HG02970 (cell line): ENCODE measurements around the gene ATOX1.
"Not testable (repeated sequence)": the region's sequence is repeated elsewhere in the genome, so short reads cannot be mapped to it uniquely, and the experiment has no call there.

ENCODE experiments used
- ATAC-seq: cut with Tn5 transposase; IDR thresholded peaks from one replicate; pipeline ENCODE4 v1.9.1; 2021; ENCODE audit warnings: mild to moderate bottlenecking, moderate library complexity, moderate number of reproducible peaks; ENCODE audit not compliant: unreplicated experiment, low FRiP score

ATOX1 gene

DNA sequence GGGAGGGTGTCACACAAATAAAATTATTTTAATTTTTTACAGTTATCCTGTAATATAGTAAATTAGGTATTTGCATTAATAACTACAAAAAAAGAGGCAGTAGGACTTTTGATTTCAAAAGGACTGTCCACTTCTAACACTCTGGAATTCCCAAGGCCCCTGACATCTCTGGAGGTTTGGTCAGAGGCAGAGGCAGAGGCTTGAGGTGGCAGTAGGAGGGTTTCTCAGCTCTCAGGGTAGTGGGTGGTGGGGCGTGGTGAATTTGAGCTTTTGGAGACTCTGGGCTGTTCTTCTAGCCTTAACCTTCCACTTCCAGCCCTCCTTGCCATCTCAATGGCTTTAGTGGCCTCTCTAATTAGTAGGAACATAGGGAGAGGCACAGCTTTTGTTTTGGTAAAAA lies 22.8 kb downstream of the ATOX1 start:
- no peak for ATAC-seq

DNA sequence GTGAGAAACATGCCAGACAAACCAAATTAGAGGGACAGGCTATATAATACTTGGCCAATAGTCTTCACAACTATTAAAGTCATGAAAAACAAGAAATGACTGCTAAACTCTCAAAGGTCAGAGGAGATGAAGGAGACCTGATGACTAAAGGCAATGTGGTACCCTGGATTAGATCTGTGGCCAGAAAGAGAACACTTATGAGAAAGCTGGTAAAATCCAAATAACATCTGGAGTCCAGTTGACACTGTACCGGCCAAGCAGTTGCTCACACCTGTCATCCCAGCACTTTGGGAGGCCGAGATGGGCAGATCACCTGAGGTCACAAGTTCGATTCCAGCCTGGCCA lies 24.4 kb downstream of the ATOX1 start:
- no peak for ATAC-seq

- ATAC-seq, result no peak
Observed at GRCh38 chr5:151733358-151734063, 24.9 kb downstream of the ATOX1 start.

GRCh38 chr5:151730381-151730780 lies 28.1 kb downstream of the ATOX1 start:
- ATAC-seq, result no peak

DNA sequence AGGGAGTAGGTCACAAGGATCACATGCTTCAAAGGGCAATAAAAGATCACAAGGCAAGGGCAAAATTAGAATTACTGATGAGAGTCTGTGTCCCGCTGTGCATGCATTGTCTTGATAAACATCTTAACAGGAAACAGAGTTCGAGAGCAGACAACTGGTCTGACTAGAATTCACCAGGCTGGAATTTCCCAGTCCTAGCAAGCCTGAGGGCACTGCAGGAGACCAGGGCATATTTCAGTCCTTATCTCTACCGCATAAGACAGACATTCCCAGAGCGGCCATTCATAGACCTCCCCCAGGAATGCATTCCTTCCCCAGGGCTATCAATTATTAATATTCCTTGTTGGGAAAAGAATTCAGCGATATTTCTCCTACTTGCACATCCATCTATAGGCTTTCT lies 28.8 kb downstream of the ATOX1 start:
- not testable (repeated sequence) for ATAC-seq

GRCh38 chr5:151724360-151724759 lies 34.1 kb downstream of the ATOX1 start:
- ATAC-seq, result no peak

DNA sequence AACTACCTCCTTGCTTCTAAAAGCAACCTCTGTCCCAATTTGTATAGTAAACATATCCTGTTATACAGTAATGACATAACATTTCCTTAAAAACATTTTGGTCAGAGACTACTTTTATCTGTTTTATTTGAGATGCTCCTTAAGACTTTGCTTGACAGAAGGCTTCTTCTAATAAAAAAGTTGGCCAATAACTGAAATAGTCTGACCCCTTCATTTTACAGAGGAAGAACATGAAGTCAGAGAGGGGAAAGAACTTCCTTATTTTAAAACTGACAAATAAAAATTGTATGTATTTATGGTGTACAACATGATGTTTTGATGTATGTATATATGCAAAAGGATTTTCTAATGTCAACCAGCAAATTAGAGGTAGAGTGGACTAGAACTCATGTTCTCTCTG lies 35.9 kb downstream of the ATOX1 start:
- ATAC-seq, result no peak

- ATAC-seq, result no peak
Observed at GRCh38 chr5:151721812-151722391, 36.5 kb downstream of the ATOX1 start.

GRCh38 chr5:151721087-151721646 lies 37.3 kb downstream of the ATOX1 start:
- peak; percentile 88 for ATAC-seq

DNA sequence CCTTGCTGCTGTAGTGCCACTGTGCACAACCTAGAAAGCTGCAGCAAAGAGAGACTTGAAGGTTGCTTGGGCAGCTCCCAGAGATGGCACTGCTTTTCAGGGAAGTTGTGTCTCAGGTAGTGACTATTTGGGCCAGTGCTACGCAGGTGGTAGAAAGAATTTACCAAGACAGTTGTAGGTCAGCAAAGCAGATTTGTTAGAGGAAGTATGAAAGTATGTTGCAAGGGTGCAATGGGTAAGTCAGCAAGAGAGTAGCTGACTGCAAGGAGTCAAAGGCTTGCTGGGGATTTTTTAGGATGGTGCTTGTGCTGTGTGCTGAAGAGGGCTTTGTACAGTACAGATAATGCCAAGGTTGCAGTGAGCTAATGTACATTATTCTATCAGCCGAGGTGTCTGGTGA lies 38.2 kb downstream of the ATOX1 start:
- no peak for ATAC-seq

DNA sequence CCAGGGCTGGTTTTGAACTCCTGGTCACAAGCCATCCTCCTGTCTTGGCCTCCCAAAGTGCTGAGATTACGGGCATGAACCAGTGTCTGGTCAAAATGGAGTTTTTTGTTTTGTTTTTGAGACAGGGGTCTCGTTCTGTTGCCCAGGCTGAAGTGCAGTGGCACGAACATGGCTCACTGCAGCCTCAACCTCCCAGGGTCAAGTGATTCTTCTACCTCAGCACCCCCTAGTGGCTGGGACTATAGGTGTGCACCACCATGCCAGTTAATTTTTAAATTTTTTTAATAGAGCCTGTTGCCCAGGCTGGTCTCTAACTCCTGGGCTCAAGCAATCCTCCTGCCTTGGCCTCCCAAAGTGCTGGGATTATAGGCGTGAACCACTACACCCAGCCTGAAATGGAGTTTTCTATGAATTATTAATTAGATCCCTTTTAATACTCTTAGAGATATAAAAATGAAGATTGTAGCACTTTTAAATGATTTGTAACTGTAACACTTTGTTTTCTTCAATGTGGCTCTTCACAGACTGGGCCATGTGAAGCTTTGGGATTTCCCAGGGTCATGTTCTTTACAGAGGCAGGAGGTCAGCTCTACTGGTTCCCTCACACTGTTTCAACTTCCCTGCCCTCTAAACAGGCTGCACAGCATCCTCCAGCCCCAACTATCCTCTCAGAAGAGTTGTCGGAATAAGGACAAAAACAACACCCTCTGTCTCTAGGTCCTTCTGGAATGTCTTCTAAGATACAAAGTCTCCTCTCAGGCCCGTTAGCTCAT lies 39.0 kb downstream of the ATOX1 start:
- ATAC-seq, result no peak

DNA sequence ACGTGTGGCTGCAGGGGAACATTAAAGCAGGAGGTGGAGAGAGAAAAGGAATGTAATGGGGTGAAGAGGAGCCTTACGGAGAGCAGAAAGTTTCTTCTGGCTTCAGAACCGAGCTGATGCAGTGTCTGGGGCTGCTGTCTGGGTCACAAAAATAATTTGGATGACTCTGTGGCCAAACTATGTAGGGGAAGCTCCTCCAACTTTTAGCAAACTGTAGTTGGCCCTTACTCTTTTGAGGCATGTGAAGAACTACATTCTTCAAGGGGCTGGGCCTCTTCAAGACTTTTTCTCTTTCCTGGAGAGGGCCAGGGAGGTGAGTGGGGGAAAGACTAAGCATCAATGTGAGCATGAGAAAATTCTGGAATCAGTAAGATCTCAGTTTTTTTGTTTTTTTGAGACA lies 39.8 kb downstream of the ATOX1 start:
- no peak for ATAC-seq

DNA sequence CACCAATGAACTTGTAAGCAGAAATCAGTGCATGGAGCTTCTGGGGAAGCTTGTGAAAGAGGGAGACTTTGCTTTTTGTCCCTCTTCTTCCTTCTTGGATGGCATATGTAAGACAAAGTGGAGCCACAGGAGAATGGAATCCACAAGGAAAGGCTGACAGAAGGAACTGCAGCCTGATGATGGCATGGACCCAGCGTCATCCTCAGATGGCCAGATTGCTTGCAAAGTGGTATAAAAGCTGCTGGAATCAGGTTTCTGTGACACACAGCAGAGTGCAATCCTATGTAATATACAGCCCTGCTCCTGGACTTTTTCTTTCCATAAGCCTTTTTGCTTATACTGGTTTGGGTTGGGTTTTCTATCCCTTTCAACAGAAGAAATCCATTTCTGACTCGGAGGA lies 40.3 kb downstream of the ATOX1 start:
- ATAC-seq, result no peak

GRCh38 chr5:151717416-151717815 lies 41.0 kb downstream of the ATOX1 start:
- no peak for ATAC-seq

DNA sequence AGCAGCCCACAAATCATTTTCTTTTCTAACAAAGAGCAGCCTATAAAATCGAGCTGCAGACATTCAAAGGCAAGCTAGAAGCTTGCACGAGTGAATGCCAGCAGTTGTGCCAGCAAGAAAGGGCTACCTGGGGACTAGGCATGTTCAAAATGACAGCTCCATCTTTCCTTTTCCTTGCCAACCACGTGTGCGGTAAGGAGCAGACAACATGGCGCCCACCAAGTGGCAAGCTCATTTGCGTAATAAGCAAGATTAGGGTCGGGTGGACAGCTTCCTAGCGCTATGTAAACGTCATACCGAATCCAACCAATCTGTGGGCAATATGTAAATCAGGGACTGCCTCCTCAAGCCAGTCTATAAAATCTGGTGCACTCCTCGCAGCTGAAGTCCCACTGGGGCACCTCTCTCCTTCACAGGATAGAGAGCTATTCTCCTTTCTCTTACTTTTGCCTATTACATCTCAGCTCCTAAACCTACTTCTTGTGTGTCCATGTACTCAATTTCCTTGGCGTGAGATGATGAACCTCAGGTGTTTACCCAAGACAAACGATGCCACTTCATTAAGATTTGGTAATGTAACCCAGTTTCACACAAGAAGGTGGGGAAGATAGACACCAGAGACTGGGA lies 49.2 kb downstream of the ATOX1 start:
- ATAC-seq, result no peak

GRCh38 chr5:151708126-151708525 lies 50.3 kb downstream of the ATOX1 start:
- ATAC-seq, result no peak

DNA sequence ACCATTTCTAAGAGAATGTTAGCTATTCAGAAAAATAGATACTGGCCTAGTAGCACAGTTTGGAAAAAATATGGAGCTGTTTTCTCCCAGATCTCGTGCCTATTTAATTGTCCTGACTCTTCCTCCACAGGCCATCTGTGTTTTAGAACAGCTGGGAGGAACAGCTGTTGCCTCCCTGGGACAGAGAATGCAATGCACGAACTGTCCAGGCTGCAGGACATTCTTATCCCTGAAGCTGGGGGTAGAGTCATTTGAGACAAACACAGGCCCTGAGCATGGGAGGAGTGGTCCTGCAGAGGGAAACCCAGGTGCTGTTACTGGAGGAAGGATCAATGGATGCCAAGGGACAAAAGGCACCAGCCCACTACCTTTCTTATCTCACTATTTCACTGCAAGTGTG lies 50.9 kb downstream of the ATOX1 start:
- ATAC-seq, result no peak

GRCh38 chr5:151706906-151707305 lies 51.5 kb downstream of the ATOX1 start:
- ATAC-seq, result no peak

GRCh38 chr5:151703780-151704179 lies 54.7 kb downstream of the ATOX1 start:
- no peak for ATAC-seq

GRCh38 chr5:151703227-151703626 lies 55.2 kb downstream of the ATOX1 start:
- peak; percentile 70 for ATAC-seq

DNA sequence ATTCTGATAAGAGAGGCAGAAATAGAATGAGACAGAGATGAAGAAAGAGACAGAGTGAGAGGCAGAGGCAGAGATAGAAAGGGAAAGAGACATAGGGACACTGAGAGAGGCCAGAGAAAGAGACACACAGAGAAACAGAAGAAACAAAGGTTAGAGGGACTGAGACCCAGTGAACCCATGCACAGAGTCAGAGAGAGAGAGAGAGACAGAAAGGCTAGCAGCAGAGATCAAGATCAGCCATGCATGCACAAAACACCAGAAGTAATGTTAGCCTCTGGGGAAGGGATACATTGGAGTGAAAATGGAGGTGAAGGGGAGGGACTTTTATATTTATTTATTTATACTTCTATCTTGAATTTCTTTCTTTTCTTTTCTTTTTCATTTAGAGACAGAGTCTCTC lies 57.6 kb downstream of the ATOX1 start:
- ATAC-seq, result no peak
